Activated naive CD8-positive, alpha-beta T cell treated with anti-CD3 and anti-CD28 coated beads, Interleukin-2, amount 10 ng/mL, durations not matched to agents 7 days and 5 days (primary cell): ENCODE results near the gene DUSP9. TPM values are rescaled to one million over a fixed set of nuclear protein-coding genes. Genes with fewer than 3 reads are reported as not detected.
A peak's percentile ranks its signal among the peaks of the same experiment; 100 is the strongest.
"Not testable (repeated sequence)": the region's sequence is repeated elsewhere in the genome, so short reads cannot be mapped to it uniquely, and the experiment has no call there.

Experiments used
- ATAC-seq: fragments of 150-1000 bp; cut with Tn5 transposase; one replicate; pipeline ENCODE4 v1.10.0; 2021; ENCODE audit warnings: low read depth, moderate library complexity
- POLR2A ChIA-PET: fragments of 350-600 bp; sonication (Branson Sonifier 250); formaldehyde crosslinking; loops from one replicate; lab custom pipeline; 2021; ENCODE audit warnings: antibody characterized with exemption; lab: Charles Lee
- DNase-seq: peaks from one replicate; pipeline ENCODE4 v3.0.0; 2021
- H3K27ac Mint-ChIP-seq: one replicate; pipeline ENCODE4 v1.8.0; 2022; ENCODE audit warnings: mild to moderate bottlenecking, mixed read lengths
- H3K27me3 Mint-ChIP-seq: one replicate; pipeline ENCODE4 v1.8.0; 2022; ENCODE audit warnings: mild to moderate bottlenecking, moderate library complexity, mixed read lengths
- H3K36me3 Mint-ChIP-seq: one replicate; pipeline ENCODE4 v1.8.0; 2021; ENCODE audit warnings: mild to moderate bottlenecking, mixed read lengths
- H3K4me1 Mint-ChIP-seq: one replicate; pipeline ENCODE4 v1.8.0; 2021; ENCODE audit warnings: mixed read lengths
- H3K4me3 Mint-ChIP-seq: one replicate; pipeline ENCODE4 v1.8.0; 2022; ENCODE audit warnings: mild to moderate bottlenecking, moderate library complexity, mixed read lengths
- H3K9me3 Mint-ChIP-seq: one replicate; pipeline ENCODE4 v1.8.0; 2021; ENCODE audit warnings: mixed read lengths
- total RNA-seq, 2 experiments: library from RNA; stranded (reverse); gene quantifications; one replicate each; pipeline ENCODE4 v1.2.3, GENCODE V29; 2021

DUSP9 gene
- total RNA-seq, 2 experiments from 2014 or later, result not detected

DNA sequence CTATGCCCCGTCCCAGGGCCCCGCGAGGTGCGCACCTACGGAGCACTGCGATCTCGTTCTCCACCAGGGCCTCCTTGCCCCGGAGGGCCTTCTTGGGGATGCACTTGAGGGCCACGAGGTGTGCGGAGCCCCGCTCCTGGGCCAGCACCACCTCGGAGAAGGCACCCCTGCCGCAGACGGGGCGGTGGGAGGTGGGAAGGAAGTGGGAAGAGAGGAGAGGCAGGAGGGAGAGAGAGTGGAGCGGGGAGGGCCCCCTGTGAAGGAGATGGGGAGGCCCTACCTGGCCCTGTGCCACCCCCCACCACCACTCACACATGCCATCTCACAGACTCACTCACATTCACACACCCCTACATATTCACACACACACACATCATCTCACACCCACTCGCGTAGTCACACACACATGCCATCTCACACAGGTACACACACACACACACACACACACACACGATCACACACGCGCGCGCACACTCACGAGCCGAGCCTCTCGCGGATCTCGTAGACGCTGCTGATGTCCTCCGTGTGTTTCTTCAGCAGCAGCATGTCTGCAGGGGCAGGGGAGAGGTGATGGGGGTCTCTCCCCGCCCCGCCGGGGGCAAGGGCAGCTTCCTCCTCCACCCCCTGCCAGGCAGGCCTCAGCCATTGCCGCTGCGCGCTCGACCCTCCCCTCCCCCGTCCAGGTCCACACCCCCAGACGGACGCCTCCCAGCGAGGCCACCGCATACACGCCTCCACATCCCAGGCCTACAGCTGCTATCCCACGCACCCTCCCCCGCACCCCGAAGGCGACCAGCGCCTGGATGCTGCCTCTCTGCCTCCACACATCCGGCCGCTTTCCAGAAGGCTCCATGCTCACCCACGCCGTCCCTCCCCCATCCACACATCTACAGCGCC is 25.8 kb downstream of the DUSP9 start:
- Mint-ChIP-seq H3K4me3 (no peak overlapping the region), H3K27ac (no peak overlapping the region), H3K4me1 (peaks cover 3% of the 10 kb centered on the region), H3K36me3 (no peaks in the 10 kb centered on the region), H3K9me3 (no peaks in the 10 kb centered on the region), H3K27me3 (peaks cover 29% of the 10 kb centered on the region)
- POLR2A ChIA-PET, result no interaction called here
- ATAC-seq (no peak), DNase-seq (peak; percentile 25)

DNA sequence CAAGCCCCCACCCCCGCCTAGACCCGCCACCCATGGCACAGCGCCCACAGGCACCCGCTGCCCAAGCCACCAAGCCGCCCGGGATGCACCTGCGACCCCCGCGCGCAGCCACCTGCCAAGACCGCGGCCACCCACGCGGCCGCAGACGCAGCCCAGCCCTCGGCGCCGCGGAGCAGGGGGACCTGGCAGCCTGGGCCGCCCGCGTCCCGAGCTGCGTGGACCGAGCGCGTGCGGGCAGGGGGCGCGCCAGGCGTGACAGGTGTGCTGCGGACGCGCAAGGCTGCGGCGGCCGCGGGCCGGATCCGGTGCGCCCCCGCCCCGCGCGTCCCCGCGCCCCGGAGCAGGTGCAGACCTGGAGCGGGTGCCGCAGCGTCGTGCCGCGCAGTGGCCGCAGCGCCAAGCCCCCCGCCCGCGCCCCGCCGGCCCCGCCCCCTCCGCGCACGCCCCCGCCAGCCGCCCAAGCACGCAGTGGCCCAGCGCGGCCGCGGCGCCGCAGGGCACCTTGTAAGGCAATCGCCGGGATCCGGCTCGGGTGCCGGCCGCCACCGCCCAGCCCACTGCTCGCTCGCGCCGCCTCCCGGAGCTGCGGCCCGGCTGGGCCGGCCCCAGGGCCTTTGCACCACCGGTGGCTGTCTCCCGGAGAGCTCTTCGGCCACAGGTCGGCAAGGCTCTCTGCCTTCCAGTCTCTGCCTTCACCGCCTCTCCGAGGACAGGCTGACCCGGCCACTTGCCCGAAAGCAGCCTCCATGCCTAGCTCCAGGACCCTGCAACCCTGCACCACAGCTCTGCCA is 26.6 kb downstream of the DUSP9 start, which contains the start of gene PNCK:
Gene PNCK (minus strand): TSS at position 386 of the 791 bp plus-strand sequence. CDS start 737 bp downstream, outside the sequence.
- Mint-ChIP-seq H3K27me3 (peaks cover 29% of the 10 kb centered on the region), H3K4me3 (peak within 1 kb of the TSS; percentile 52), H3K27ac (no peak within 1 kb of the TSS), H3K4me1 (peaks cover 1% of the 10 kb centered on the region), H3K9me3 (no peaks in the 10 kb centered on the region), H3K36me3 (no peaks in the 10 kb centered on the region)
- DNase-seq (no peak), ATAC-seq (no peak)
- POLR2A ChIA-PET, result no interaction called here

DNA sequence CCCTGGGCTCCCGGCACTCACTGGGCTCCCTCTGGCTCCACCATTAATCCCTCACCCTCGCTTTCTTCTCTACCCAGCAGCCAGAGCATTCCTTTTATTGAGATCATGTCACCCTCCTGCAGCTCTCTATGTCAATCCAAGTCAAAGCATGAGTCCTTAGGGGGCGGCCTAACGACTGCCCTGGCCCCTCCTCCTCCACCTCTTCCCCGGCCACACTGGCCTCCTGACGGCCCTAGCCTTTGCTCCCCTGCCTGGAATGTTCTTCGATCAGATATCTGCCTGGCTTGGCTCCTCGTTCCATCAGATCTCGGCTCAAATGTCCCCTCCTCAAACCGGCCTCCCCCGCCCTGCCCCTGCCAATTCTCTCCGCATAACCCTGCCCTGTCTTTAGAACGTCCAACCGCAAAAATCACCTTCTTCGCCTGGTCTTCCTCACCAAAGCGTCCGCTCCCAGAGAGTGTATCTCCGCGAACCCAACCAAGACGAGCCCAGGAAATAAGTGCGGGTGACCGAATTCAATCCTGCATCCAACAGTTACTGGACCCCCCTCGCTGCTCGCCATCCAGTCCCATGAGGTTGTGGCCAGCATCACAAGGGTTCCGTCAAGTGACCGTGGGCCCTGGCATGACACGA is 27.3 kb downstream of the DUSP9 start:
- Mint-ChIP-seq H3K27me3 (peaks cover 29% of the 10 kb centered on the region), H3K9me3 (no peaks in the 10 kb centered on the region), H3K27ac (no peak overlapping the region), H3K4me3 (peak overlapping the region; percentile 52), H3K4me1 (peaks cover 1% of the 10 kb centered on the region), H3K36me3 (no peaks in the 10 kb centered on the region)
- ATAC-seq (no peak), DNase-seq (no peak)
- POLR2A ChIA-PET, result no interaction called here

DNA sequence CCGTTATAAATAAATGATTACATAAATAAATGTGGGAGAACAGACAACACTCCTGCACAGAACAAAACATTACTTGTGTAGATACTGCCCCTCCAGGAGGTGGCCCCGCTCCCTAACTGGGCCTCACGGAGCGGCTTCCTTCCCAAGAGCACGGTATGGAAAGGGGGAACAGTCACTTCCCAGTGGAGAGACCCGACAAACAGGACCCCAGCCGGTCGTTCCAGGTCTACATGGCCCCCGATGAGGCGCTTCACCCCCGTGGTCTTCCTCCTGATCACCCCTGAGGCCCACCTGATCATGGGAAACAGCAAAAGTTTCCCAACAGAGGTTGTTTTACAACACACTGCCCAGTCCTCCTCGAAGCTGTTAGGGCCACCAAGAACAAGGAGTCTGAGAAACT is 34.2 kb downstream of the DUSP9 start:
- H3K27me3 Mint-ChIP-seq, result peaks cover 10% of the 10 kb centered on the region

DNA sequence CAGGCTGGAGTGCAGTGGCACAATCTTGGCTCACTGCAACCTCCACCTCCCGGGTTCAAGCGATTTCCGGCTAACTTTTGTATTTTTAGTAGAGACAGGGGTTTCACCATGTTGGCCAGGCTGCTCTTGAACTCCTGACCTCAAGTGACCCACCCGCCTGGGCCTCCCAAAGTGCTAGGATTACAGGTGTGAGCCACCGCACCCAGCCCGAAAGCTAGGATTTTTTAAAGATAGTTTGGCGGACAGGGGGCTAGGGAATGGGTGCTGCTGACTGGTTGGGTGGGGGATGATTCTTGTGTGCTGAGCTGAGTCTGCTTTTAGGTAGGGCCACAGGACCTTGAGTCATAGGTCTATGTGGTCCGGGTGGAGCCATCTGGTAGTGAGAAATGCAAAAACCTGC is 36.5 kb downstream of the DUSP9 start:
- H3K9me3 Mint-ChIP-seq, ATAC-seq, H3K4me1 Mint-ChIP-seq, H3K4me3 Mint-ChIP-seq, H3K36me3 Mint-ChIP-seq, POLR2A ChIA-PET, DNase-seq, H3K27ac Mint-ChIP-seq: not testable (repeated sequence)
- H3K27me3 Mint-ChIP-seq, result peaks cover 14% of the 10 kb centered on the region

More for the DNA sequence above, 34.2 kb downstream of the DUSP9 start:
- H3K4me1 Mint-ChIP-seq, result no peaks in the 10 kb centered on the region
- ATAC-seq (no peak), DNase-seq (peak; percentile 6)
- H3K9me3 Mint-ChIP-seq, result no peaks in the 10 kb centered on the region
- no peak overlapping the region for H3K4me3 Mint-ChIP-seq
- H3K36me3 Mint-ChIP-seq, result no peaks in the 10 kb centered on the region
- POLR2A ChIA-PET, result no interaction called here
- no peak overlapping the region for H3K27ac Mint-ChIP-seq

DNA sequence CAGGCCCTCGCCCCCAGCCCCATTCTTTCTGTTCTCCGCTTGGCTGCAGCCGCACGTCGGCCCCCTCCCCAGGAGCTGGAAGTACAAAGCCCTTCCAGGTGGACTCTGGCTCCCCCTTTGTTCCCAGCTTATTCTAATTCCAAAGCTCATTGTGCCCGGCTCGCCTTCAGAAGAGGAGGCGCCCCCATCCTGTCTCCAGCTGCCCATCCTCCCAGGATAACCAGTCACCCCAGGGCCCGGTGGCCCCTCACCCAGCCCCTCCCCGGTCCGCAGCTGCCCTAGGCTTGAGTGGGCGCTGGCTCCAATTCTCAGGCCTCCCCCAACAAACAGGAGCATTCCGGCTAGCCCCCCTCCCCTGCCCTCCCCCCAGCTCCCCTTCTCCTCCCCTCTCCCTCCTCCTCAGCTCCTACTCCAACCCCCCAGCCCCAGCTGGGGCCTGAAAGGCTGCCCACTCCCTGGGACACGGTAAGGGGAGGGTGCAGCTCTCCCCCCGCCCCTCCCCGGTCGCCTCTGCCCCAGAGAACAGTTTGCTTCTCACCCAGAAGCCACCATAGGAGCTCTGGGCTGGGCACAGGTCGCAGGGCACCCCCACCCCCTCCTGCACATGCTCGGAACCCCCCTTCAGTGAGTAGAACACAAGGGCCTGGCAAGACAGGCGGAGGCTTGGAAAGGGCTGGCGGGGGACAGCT is 37.6 kb downstream of the DUSP9 start:
- DNase-seq, result peak; percentile 10
- H3K4me1 Mint-ChIP-seq, result no peaks in the 10 kb centered on the region
- POLR2A ChIA-PET, result no interaction called here
- ATAC-seq, result no peak
- H3K27ac Mint-ChIP-seq, result no peak overlapping the region
- no peaks in the 10 kb centered on the region for H3K9me3 Mint-ChIP-seq
- no peak overlapping the region for H3K4me3 Mint-ChIP-seq
- H3K36me3 Mint-ChIP-seq, result no peaks in the 10 kb centered on the region
- peaks cover 14% of the 10 kb centered on the region for H3K27me3 Mint-ChIP-seq

DNA sequence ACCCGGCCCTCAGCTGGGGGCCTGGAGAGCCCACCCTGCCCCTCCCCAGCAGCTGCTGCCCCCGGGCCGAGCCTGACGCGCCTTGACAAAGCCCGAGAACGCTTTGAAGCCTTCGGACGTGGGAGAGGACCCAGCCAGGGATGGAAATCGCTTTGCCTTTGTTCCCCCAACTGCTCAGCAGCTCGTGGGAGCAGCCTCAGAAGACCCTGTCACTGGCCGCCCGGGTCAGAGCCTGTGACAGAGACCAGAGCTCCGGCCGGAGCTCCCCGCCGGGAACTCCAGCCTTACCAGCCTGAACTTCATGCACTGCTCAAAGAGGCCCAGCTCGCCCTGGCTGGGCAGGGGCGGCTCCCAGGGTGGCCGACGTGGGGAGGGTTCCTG is 38.1 kb downstream of the DUSP9 start:
- no peaks in the 10 kb centered on the region for H3K9me3 Mint-ChIP-seq
- no peaks in the 10 kb centered on the region for H3K36me3 Mint-ChIP-seq
- POLR2A ChIA-PET, result no interaction called here
- DNase-seq, result no peak
- H3K27me3 Mint-ChIP-seq, result peaks cover 12% of the 10 kb centered on the region
- no peak overlapping the region for H3K4me3 Mint-ChIP-seq
- no peak for ATAC-seq
- no peaks in the 10 kb centered on the region for H3K4me1 Mint-ChIP-seq
- H3K27ac Mint-ChIP-seq, result no peak overlapping the region

DNA sequence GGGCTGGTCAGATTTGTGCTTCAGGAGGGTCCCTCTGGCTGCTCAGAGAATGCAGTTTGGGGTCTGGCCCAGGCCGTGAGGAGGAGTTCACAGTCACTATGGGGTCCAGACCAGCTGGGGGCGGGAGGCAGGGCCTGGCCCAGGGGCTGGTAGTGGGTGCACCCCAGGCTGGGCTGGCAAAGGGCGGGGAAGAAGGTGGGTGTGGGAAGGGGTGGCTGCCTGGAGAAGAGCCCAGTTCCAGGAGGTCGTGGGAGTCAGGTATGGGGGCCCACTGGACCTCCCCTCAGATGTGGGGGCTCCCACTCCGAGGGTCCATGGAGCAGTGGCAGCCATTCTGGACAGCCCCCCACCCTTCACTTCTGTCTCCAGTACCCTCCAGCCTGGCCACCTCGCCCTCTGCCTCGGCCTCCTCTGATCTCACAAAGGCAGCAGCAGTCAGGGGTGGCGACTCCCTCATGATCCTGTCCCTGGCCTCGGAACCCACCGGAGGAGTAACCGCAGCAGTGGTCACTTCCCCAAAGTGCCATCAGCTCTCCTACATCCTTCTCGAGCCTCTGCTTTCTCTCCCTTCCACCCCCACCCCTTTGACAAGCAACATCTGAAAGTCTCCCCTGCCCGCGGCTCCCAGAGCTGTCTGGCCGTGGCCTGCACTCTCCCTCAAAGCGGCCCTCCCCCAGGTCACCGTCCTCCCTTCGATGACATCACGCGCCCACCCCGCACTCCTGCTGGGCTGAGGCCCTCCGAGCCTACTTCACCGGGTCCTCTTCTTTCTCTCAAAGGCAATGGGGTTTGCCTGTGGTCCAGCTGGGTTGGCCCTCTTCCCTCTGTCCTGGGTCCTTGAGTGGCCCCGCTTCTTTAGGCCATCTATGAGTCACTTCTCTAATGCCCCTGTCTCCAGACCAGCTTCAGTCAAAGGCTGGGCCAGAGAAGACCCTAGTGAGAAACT is 39.0 kb downstream of the DUSP9 start:
- Mint-ChIP-seq H3K4me1 (no peaks in the 10 kb centered on the region), H3K9me3 (no peaks in the 10 kb centered on the region), H3K4me3 (no peak overlapping the region), H3K27ac (no peak overlapping the region), H3K36me3 (no peaks in the 10 kb centered on the region), H3K27me3 (peaks cover 10% of the 10 kb centered on the region)
- POLR2A ChIA-PET, result no interaction called here
- ATAC-seq, result no peak
- no peak for DNase-seq

DNA sequence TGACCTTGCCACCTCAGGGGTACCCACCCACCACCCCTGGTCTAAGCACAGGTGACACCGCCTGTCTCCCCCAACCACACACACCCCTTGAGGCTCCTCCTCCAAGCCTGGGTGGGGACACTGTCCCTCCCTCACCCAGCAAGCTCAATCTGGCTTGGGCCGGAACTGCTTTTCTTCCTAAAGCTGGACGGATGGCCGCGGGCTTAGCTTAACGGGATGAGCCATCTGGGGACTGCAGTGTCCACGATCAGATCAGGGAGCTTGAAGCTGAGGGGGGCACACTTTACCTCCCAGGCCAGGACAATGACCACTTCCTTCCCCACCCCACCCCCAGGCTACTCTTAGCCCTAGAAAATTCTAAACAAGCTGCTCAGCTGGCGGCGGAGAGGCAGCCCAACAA is 39.7 kb downstream of the DUSP9 start:
- Mint-ChIP-seq H3K27me3 (peaks cover 10% of the 10 kb centered on the region), H3K27ac (no peak overlapping the region), H3K4me3 (no peak overlapping the region), H3K36me3 (no peaks in the 10 kb centered on the region), H3K4me1 (no peaks in the 10 kb centered on the region), H3K9me3 (no peaks in the 10 kb centered on the region)
- POLR2A ChIA-PET, result no interaction called here
- no peak for ATAC-seq
- no peak for DNase-seq

DNA sequence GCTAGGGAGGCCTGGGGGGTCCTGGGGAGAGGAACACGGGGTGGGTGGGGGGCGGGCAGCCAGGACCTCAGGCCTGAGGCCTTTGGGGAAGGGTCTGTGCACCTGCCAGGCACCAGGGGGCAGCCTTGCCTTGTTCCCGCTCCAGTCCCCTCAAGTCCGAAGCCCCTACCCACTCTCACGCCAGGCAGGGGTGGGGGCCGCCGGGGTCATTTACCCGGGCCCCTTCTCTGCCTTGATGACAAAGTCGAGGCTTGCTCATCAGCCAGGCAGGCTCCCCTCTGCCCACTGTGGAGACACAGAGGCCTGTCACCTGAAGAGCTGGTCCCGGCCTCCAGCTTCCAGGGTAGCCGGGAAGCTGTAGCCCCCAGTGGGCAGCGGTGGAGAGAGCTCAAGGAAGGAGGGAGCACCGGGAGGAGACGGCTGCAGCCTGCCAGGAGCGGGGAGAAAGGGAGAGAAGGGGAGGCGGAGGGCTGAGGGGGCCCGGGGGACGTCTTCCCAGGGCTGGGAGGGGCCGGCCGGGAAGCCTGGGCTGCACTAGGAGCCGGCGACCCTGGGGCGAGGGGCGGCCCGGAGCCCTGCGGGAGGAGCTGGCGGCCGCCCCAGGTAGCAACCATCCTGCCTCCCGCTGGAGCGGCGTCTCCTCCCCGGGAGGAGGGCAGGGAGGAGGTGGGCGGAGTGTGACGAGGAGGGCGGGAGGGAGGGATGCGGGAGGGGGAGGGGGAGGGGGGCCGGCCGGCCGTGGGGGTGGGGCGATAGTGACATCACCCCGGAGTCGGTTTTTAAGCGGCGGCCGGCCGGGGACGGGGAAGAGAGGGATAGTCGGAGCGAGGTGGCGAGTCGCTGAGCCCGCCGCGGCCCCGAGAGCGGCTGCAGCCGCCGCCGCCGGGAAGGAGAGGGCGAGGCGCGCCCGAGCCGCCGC is 40.4 kb downstream of the DUSP9 start, which contains the start of gene SLC6A8:
Gene SLC6A8 (plus strand): TSS at position 806 of the 919 bp plus-strand sequence. CDS start 649 bp downstream, outside the sequence.
- Mint-ChIP-seq H3K9me3 (no peaks in the 10 kb centered on the region), H3K36me3 (no peaks in the 10 kb centered on the region), H3K27me3 (peaks cover 10% of the 10 kb centered on the region), H3K27ac (no peak within 1 kb of the TSS), H3K4me1 (no peaks in the 10 kb centered on the region), H3K4me3 (peak within 1 kb of the TSS; percentile 82)
- POLR2A ChIA-PET, result no interaction called here
- peak; percentile 37 for ATAC-seq
- peak; percentile 51 for DNase-seq

DNA sequence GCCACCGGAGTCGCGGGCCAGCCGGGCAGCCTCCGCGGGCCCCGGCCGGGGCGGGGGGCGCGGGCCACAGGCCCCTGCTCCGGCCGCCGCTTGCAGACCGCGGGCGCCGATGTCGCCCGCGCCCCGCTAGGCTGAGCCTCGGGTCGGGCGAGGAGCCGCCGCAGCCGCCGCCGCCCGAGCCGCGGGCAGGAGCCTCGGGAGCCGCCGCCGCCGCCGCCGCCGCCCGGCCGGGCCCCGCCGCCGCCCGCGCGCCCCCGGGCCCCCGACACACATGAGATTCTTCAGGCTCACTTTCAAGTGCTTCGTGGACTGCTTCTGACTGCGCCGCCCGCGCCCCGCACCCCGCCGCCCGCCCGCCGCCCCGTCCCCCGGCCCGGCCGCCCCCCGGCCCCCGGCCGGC is 41.1 kb downstream of the DUSP9 start:
- Mint-ChIP-seq H3K4me3 (no peak overlapping the region), H3K4me1 (no peaks in the 10 kb centered on the region), H3K27me3 (peaks cover 10% of the 10 kb centered on the region), H3K9me3 (no peaks in the 10 kb centered on the region), H3K36me3 (no peaks in the 10 kb centered on the region), H3K27ac (no peak overlapping the region)
- POLR2A ChIA-PET, result no interaction called here
- DNase-seq (no peak), ATAC-seq (no peak)
